Mammary epithelial cell (primary cell): ENCODE measurements around the gene RIPOR3.

Experiments used
- EZH2 ChIP-seq: IDR thresholded peaks from 2 replicates; pipeline ENCODE4 v1.6.1; 2012; ENCODE audit warnings: low read length, inconsistent platforms, borderline replicate concordance
- TF ChIP-seq, protein P1 (sequence below), 2 donors: IDR thresholded peaks in 1 of 2; conservative IDR thresholded peaks in 1 of 2; 2 replicates each; pipeline ENCODE4 v1.5.1; 2011 to 2012; ENCODE audit warnings: inconsistent platforms in 2 of 2, low read length in 2 of 2, mild to moderate bottlenecking in 2 of 2, control low read depth in 1 of 2, low read depth in 1 of 2; ENCODE audit not compliant: insufficient read depth in 1 of 2; ENCODE audit errors: extremely low read depth in 1 of 2

GRCh38 chr20:50560867-50561266 is 130.5 kb downstream of the RIPOR3 start:
- TF ChIP-seq, protein P1, sequence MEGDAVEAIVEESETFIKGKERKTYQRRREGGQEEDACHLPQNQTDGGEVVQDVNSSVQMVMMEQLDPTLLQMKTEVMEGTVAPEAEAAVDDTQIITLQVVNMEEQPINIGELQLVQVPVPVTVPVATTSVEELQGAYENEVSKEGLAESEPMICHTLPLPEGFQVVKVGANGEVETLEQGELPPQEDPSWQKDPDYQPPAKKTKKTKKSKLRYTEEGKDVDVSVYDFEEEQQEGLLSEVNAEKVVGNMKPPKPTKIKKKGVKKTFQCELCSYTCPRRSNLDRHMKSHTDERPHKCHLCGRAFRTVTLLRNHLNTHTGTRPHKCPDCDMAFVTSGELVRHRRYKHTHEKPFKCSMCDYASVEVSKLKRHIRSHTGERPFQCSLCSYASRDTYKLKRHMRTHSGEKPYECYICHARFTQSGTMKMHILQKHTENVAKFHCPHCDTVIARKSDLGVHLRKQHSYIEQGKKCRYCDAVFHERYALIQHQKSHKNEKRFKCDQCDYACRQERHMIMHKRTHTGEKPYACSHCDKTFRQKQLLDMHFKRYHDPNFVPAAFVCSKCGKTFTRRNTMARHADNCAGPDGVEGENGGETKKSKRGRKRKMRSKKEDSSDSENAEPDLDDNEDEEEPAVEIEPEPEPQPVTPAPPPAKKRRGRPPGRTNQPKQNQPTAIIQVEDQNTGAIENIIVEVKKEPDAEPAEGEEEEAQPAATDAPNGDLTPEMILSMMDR (conservative IDR thresholded peaks at IDR 0.05 in 1 of 2, IDR thresholded peaks at IDR 0.05 in 1 of 2; ENCODE audit: extremely low read depth in 1 of 2, insufficient read depth in 1 of 2, low read depth in 1 of 2, low read length in 2 of 2), result no peak
- TF ChIP-seq EZH2, result no peak
